ENCODE data around the gene PRPF31. TPM values are rescaled to one million over a fixed set of nuclear protein-coding genes. Genes with fewer than 3 reads are reported as not detected.

Gene PRPF31
- total RNA-seq, 5 donors from 2014 or later (not counting 1 experiment from before 2014, with no cell fraction given) = 56.3 to 75.3 (median 69.8) TPM

GRCh38 chr19:54145541-54146158 lies 30.1 kb downstream of the PRPF31 start:
- no peak overlapping the region for H3K4me3 ChIP-seq (ENCODE audit: control insufficient read depth in 1 of 2, extremely low read depth in 1 of 2, low read length in 1 of 2)
- H3K9me3 ChIP-seq = no peaks in the 10 kb centered on the region
- H3K27ac Mint-ChIP-seq = no peak overlapping the region
- no peaks in the 10 kb centered on the region for H3K27me3 ChIP-seq (replicated peaks in 1 of 2; ENCODE audit: control insufficient read depth in 2 of 2, extremely low read depth in 1 of 2, insufficient read depth in 2 of 2, low read length in 1 of 2)
- POLR2A ChIA-PET = no interaction called here
- ATAC-seq (replicated peaks in 1 of 4) (no peak), DNase-seq (no peak)
- H3K27ac ChIP-seq (ENCODE audit: low read length) = no peak overlapping the region
- peaks cover 15 to 18% (median 16%) of the 10 kb centered on the region in 3 donors for H3K4me1 Mint-ChIP-seq
- H3K27me3 Mint-ChIP-seq = no peaks in the 10 kb centered on the region
- peaks cover 37 to 92% of the 10 kb centered on the region in 2 donors for H3K36me3 ChIP-seq (ENCODE audit: control insufficient read depth in 2 of 2, extremely low read depth in 1 of 2, insufficient read depth in 1 of 2, low read length in 1 of 2)
- CTCF ChIA-PET = interaction anchor here in 1 of 2 donors (0.8 kb wide), 1 partner anchor 46 kb away, joined by 4 read pairs; no protein-coding TSS in a partner anchor
- H3K4me1 ChIP-seq (ENCODE audit: control insufficient read depth in 1 of 2, extremely low read depth in 1 of 2, insufficient read depth in 2 of 2, low read length in 2 of 2) = peaks cover 0 to 8% of the 10 kb centered on the region in 2 experiments
- H3K9me3 Mint-ChIP-seq = no peaks in the 10 kb centered on the region
- H3K36me3 Mint-ChIP-seq = peaks cover 54% of the 10 kb centered on the region
- 91% methylated on average over 22 of the region's 28 CpGs for WGBS (ENCODE audit: insufficient coverage)
- no peak overlapping the region for H3K4me3 Mint-ChIP-seq

- ChIA-PET POLR2A (no interaction called here), CTCF (no interaction called here)
- Mint-ChIP-seq H3K9me3 (no peaks in the 10 kb centered on the region), H3K4me1 (peaks cover 0 to 2% (median 1%) of the 10 kb centered on the region in 3 donors), H3K27me3 (no peaks in the 10 kb centered on the region), H3K27ac (no peak overlapping the region), H3K36me3 (peaks cover 61% of the 10 kb centered on the region), H3K4me3 (no peak overlapping the region)
- H3K27ac ChIP-seq (ENCODE audit: low read length) = no peak overlapping the region
- peaks cover 47 to 91% of the 10 kb centered on the region in 2 donors for H3K36me3 ChIP-seq (ENCODE audit: control insufficient read depth in 2 of 2, extremely low read depth in 1 of 2, insufficient read depth in 1 of 2, low read length in 1 of 2)
- H3K27me3 ChIP-seq (replicated peaks in 1 of 2; ENCODE audit: control insufficient read depth in 2 of 2, extremely low read depth in 1 of 2, insufficient read depth in 2 of 2, low read length in 1 of 2) = no peaks in the 10 kb centered on the region
- no peak for DNase-seq
- WGBS (ENCODE audit: insufficient coverage) = 100% methylated on average over 2 of the region's 3 CpGs
- no peak for ATAC-seq (replicated peaks in 1 of 4)
- peaks cover 0 to 6% of the 10 kb centered on the region in 2 experiments for H3K4me1 ChIP-seq (ENCODE audit: control insufficient read depth in 1 of 2, extremely low read depth in 1 of 2, insufficient read depth in 2 of 2, low read length in 2 of 2)
- H3K4me3 ChIP-seq (ENCODE audit: control insufficient read depth in 1 of 2, extremely low read depth in 1 of 2, low read length in 1 of 2) = no peak overlapping the region
- no peaks in the 10 kb centered on the region for H3K9me3 ChIP-seq
These were observed 32.1 kb downstream of the PRPF31 start for GRCh38 chr19:54147676-54148075.

- Histone ChIP-seq H3K4me3 (ENCODE audit: control insufficient read depth in 1 of 2, extremely low read depth in 1 of 2, low read length in 1 of 2) (no peak overlapping the region), H3K36me3 (ENCODE audit: control insufficient read depth in 2 of 2, extremely low read depth in 1 of 2, insufficient read depth in 1 of 2, low read length in 1 of 2) (peaks cover 49 to 89% of the 10 kb centered on the region in 2 donors), H3K4me1 (ENCODE audit: control insufficient read depth in 1 of 2, extremely low read depth in 1 of 2, insufficient read depth in 2 of 2, low read length in 2 of 2) (peaks cover 2 to 8% of the 10 kb centered on the region in 2 experiments), H3K27ac (ENCODE audit: low read length) (no peak overlapping the region), H3K27me3 (replicated peaks in 1 of 2; ENCODE audit: control insufficient read depth in 2 of 2, extremely low read depth in 1 of 2, insufficient read depth in 2 of 2, low read length in 1 of 2) (no peaks in the 10 kb centered on the region), H3K9me3 (no peaks in the 10 kb centered on the region)
- H3K36me3 Mint-ChIP-seq = peaks cover 57% of the 10 kb centered on the region
- no peaks in the 10 kb centered on the region for H3K27me3 Mint-ChIP-seq
- WGBS (ENCODE audit: insufficient coverage) = 98% methylated on average over 17 of the region's 19 CpGs
- DNase-seq (no peak), ATAC-seq (replicated peaks in 1 of 4) (no peak)
- H3K4me3 Mint-ChIP-seq = no peak overlapping the region
- no peak overlapping the region for H3K27ac Mint-ChIP-seq
- ChIA-PET POLR2A (no interaction called here), CTCF (no interaction called here)
- H3K9me3 Mint-ChIP-seq = no peaks in the 10 kb centered on the region
- H3K4me1 Mint-ChIP-seq = peaks cover 2 to 3% (median 2%) of the 10 kb centered on the region in 3 donors
These were observed 32.6 kb downstream of the PRPF31 start for GRCh38 chr19:54148158-54148557.

- ChIA-PET CTCF (no interaction called here), POLR2A (no interaction called here)
- Histone ChIP-seq H3K9me3 (no peaks in the 10 kb centered on the region), H3K36me3 (ENCODE audit: control insufficient read depth in 2 of 2, extremely low read depth in 1 of 2, insufficient read depth in 1 of 2, low read length in 1 of 2) (peaks cover 46 to 89% of the 10 kb centered on the region in 2 donors), H3K4me1 (ENCODE audit: control insufficient read depth in 1 of 2, extremely low read depth in 1 of 2, insufficient read depth in 2 of 2, low read length in 2 of 2) (peaks cover 11 to 19% of the 10 kb centered on the region in 2 experiments), H3K27me3 (replicated peaks in 1 of 2; ENCODE audit: control insufficient read depth in 2 of 2, extremely low read depth in 1 of 2, insufficient read depth in 2 of 2, low read length in 1 of 2) (no peaks in the 10 kb centered on the region), H3K4me3 (ENCODE audit: control insufficient read depth in 1 of 2, extremely low read depth in 1 of 2, low read length in 1 of 2) (no peak overlapping the region), H3K27ac (ENCODE audit: low read length) (no peak overlapping the region)
- peaks cover 12 to 13% (median 12%) of the 10 kb centered on the region in 3 donors for H3K4me1 Mint-ChIP-seq
- no peaks in the 10 kb centered on the region for H3K27me3 Mint-ChIP-seq
- DNase-seq (no peak), ATAC-seq (replicated peaks in 1 of 4) (no peak)
- peaks cover 55% of the 10 kb centered on the region for H3K36me3 Mint-ChIP-seq
- H3K9me3 Mint-ChIP-seq = no peaks in the 10 kb centered on the region
- no peak overlapping the region for H3K27ac Mint-ChIP-seq
- 85% methylated on average over 12 of the region's 12 CpGs for WGBS (ENCODE audit: insufficient coverage)
- no peak overlapping the region for H3K4me3 Mint-ChIP-seq
These were observed 33.7 kb downstream of the PRPF31 start for GRCh38 chr19:54149021-54149812.

GRCh38 chr19:54151362-54152035 lies 35.9 kb downstream of the PRPF31 start:
- peaks cover 21 to 30% (median 29%) of the 10 kb centered on the region in 3 donors for H3K4me1 Mint-ChIP-seq
- POLR2A ChIA-PET = no interaction called here

GRCh38 chr19:54152267-54152666 lies 36.7 kb downstream of the PRPF31 start:
- Histone ChIP-seq H3K27ac (ENCODE audit: low read length) (no peak overlapping the region), H3K9me3 (no peaks in the 10 kb centered on the region), H3K36me3 (ENCODE audit: control insufficient read depth in 2 of 2, extremely low read depth in 1 of 2, insufficient read depth in 1 of 2, low read length in 1 of 2) (peaks cover 43 to 89% of the 10 kb centered on the region in 2 donors), H3K4me1 (ENCODE audit: control insufficient read depth in 1 of 2, extremely low read depth in 1 of 2, insufficient read depth in 2 of 2, low read length in 2 of 2) (peaks cover 29 to 48% of the 10 kb centered on the region in 2 experiments), H3K4me3 (ENCODE audit: control insufficient read depth in 1 of 2, extremely low read depth in 1 of 2, low read length in 1 of 2) (no peak overlapping the region), H3K27me3 (replicated peaks in 1 of 2; ENCODE audit: control insufficient read depth in 2 of 2, extremely low read depth in 1 of 2, insufficient read depth in 2 of 2, low read length in 1 of 2) (no peaks in the 10 kb centered on the region)
- Mint-ChIP-seq H3K4me1 (peaks cover 28 to 37% (median 34%) of the 10 kb centered on the region in 3 donors), H3K27ac (no peak overlapping the region), H3K9me3 (no peaks in the 10 kb centered on the region), H3K4me3 (no peak overlapping the region), H3K36me3 (peaks cover 58% of the 10 kb centered on the region), H3K27me3 (no peaks in the 10 kb centered on the region)
- DNase-seq (no peak), ATAC-seq (replicated peaks in 1 of 4) (no peak)
- POLR2A ChIA-PET = no interaction called here
- CTCF ChIA-PET = no interaction called here
- 100% methylated on average over 10 of the region's 12 CpGs for WGBS (ENCODE audit: insufficient coverage)

More at GRCh38 chr19:54151362-54152035, 35.9 kb downstream of the PRPF31 start:
- CTCF ChIA-PET = interaction anchor here in 1 of 2 donors (0.6 kb wide), 1 partner anchor 37 kb away, joined by 3 read pairs; no protein-coding TSS in a partner anchor
- H3K4me3 Mint-ChIP-seq = no peak overlapping the region
- H3K9me3 Mint-ChIP-seq = no peaks in the 10 kb centered on the region
- H3K27ac Mint-ChIP-seq = no peak overlapping the region
- 97% methylated on average over 23 of the region's 23 CpGs for WGBS (ENCODE audit: insufficient coverage)
- no peaks in the 10 kb centered on the region for H3K9me3 ChIP-seq
- H3K4me3 ChIP-seq (ENCODE audit: control insufficient read depth in 1 of 2, extremely low read depth in 1 of 2, low read length in 1 of 2) = no peak overlapping the region
- H3K4me1 ChIP-seq (ENCODE audit: control insufficient read depth in 1 of 2, extremely low read depth in 1 of 2, insufficient read depth in 2 of 2, low read length in 2 of 2) = peaks cover 27 to 40% of the 10 kb centered on the region in 2 experiments
- H3K27ac ChIP-seq (ENCODE audit: low read length) = no peak overlapping the region
- no peaks in the 10 kb centered on the region for H3K27me3 ChIP-seq (replicated peaks in 1 of 2; ENCODE audit: control insufficient read depth in 2 of 2, extremely low read depth in 1 of 2, insufficient read depth in 2 of 2, low read length in 1 of 2)
- ATAC-seq (replicated peaks in 1 of 4) (no peak), DNase-seq (no peak)
- H3K36me3 Mint-ChIP-seq = peaks cover 60% of the 10 kb centered on the region
- H3K27me3 Mint-ChIP-seq = no peaks in the 10 kb centered on the region
- H3K36me3 ChIP-seq (ENCODE audit: control insufficient read depth in 2 of 2, extremely low read depth in 1 of 2, insufficient read depth in 1 of 2, low read length in 1 of 2) = peaks cover 43 to 89% of the 10 kb centered on the region in 2 donors

Measured in T-cell (primary cell).